ENCODE measurements around the gene MRPL52. TPM values are rescaled to one million over a fixed set of nuclear protein-coding genes. Genes with fewer than 3 reads are reported as not detected.
"Not testable (repeated sequence)": the region's sequence is repeated elsewhere in the genome, so short reads cannot be mapped to it uniquely, and the experiment has no call there.

The MRPL52 gene
- total RNA-seq, 1 donor from 2014 or later, result 17.1 TPM

- DNase-seq (ENCODE audit: low read depth), result no peak
Observed at GRCh38 chr14:22837750-22838538, 8.3 kb downstream of the MRPL52 start.

GRCh38 chr14:22838631-22839041 is 8.9 kb downstream of the MRPL52 start:
- no peak for DNase-seq (ENCODE audit: low read depth)

- peak; percentile 52 for DNase-seq (ENCODE audit: low read depth)
Observed at GRCh38 chr14:22839159-22839779, 9.6 kb downstream of the MRPL52 start.

- DNase-seq (ENCODE audit: low read depth), result no peak
Observed at GRCh38 chr14:22841311-22841710, 11.6 kb downstream of the MRPL52 start.

DNA sequence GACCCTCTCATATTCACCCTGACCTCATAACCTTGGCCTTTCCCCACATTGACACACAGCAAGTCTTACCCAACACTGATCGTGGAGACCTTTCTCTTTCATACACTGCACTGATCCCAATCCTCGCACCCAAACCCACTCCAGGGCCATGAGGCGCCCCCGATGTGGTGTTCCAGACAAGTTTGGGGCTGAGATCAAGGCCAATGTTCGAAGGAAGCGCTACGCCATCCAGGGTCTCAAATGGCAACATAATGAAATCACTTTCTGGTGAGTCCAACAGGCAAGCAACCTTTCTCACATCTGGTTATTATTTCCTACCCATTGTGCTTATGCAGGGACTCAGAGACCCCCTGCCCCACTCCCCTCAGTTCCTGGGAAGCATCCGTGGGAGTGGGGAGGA is 12.1 kb downstream of the MRPL52 start:
- DNase-seq (ENCODE audit: low read depth), result no peak

GRCh38 chr14:22842211-22843122 is 12.8 kb downstream of the MRPL52 start:
- no peak for DNase-seq (ENCODE audit: low read depth)

- DNase-seq (ENCODE audit: low read depth), result no peak
Observed at GRCh38 chr14:22843123-22843925, 13.6 kb downstream of the MRPL52 start.

GRCh38 chr14:22844221-22845102 is 14.8 kb downstream of the MRPL52 start:
- no peak for DNase-seq (ENCODE audit: low read depth)

GRCh38 chr14:22845103-22845394 is 15.4 kb downstream of the MRPL52 start:
- DNase-seq (ENCODE audit: low read depth), result no peak

GRCh38 chr14:22845821-22846625 is 16.3 kb downstream of the MRPL52 start:
- no peak for DNase-seq (ENCODE audit: low read depth)

DNA sequence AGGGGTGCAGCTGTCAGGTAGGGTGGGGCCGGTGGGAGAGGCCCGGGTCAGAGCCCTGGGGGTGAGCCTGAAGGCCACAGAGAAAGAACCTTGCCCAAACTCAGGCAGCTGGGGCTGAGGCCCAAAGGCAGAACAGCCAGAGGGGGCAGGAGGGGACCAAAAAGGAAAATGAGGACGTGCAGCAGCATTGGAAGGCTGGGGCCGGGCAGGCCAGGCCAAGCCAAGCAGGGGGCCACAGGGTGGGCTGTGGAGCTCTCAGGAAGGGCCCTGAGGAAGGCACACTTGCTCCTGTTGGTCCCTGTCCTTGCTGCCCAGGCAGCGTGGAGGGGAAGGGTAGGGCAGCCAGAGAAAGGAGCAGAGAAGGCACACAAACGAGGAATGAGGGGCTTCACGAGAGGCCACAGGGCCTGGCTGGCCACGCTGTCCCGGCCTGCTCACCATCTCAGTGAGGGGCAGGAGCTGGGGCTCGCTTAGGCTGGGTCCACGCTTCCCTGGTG is 17.2 kb downstream of the MRPL52 start:
- no peak for DNase-seq (ENCODE audit: low read depth)

DNA sequence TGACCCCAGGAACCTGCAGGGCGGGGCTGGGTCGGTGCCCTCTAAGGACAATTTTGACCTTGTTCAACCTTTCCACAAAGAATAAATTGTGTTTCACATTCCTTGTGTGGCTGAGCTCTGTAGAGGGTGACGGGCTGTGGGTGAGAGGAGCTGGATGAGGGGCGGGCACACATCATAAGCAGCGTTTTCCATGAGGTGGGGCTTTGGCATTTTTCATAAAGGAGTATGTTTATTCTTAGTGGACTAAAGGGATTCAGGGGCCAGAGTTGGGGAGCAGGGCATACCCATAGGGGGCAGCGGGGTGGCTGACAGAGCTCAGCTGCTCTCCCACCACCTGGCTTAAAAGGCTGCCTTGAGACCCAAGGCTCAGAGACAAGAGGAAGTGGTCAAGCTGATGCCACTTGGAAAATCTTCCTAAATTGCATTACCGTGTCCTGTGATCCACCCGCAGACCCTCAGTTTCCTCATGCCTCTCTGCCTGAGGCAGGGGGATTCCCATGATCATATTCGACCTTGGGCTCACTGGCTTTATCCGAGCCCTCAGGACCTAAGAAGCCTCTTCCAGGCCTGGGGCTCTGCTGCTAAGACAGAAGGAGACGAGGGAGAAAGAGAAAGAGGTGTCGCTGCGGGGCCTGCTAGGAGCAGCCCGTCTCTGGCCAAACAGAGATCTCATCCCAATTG is 18.1 kb downstream of the MRPL52 start:
- DNase-seq (ENCODE audit: low read depth), result no peak

- peak; percentile 62 for DNase-seq (ENCODE audit: low read depth)
Observed at GRCh38 chr14:22848351-22849164, 18.9 kb downstream of the MRPL52 start.

DNA sequence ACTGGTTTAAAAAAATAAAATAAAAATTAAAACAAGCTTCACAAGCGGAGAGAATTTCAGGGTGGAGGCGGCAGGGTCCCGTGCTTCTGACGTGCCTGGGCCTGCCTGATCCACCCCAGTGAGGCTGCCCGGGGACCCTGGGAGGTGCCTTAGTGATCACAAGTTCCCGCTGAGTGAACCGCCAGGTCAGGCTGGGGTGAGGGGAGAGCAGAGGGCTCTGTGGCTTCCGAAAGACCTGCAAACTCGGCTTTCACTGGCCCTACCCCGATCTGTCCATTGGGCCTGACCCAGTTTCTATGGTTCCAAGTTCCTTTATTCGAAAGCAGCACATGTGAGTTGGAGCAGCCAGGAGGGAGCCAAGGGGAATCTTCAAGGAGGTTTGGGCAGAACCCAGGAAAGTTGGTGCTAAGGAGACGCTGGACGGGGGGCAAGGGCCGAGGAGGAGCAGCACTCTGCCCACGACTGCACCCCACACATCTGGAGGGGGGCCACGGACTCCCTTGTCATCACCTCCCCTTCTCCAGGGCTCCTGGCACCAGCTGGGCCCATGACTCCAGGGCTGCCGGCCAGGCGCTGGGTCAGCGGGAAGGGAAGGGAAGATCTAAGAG is 19.6 kb downstream of the MRPL52 start:
- peak; percentile 47 for DNase-seq (ENCODE audit: low read depth)

GRCh38 chr14:22850944-22851764 is 21.5 kb downstream of the MRPL52 start:
- DNase-seq (ENCODE audit: low read depth), result peak; percentile 92

GRCh38 chr14:22852178-22852577 is 22.5 kb downstream of the MRPL52 start:
- not testable (repeated sequence) for DNase-seq (ENCODE audit: low read depth)

DNA sequence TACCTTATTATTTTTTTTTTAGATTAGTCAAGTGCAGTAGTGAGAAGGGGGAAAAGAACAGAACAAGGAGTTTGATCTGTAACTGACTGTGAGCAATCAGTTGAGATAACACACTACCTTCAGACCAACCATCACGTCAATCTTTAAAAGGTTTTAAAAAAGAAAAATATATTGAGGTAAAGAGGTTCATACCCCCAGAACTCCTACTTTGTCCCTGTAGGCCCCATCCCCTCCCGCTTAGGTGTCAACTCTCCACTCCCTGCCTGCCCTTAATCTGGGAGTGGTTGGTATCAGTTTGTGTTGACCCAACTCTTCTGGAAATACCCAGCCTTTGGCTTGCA is 22.9 kb downstream of the MRPL52 start:
- no peak for DNase-seq (ENCODE audit: low read depth)
